K562 (cell line): ENCODE results near the gene TAS2R4. TPM values are rescaled to one million over a fixed set of nuclear protein-coding genes. Genes with fewer than 3 reads are reported as not detected.

Experiments used
- ADNP ChIP-seq: fragments of 200-800 bp; sonication (Bioruptor generic); IDR thresholded peaks from 2 replicates; pipeline ENCODE4 v1.6.1; 2016; ENCODE audit warnings: missing genetic modification characterization, missing compliant biosample characterization
- ARID3B ChIP-seq: fragments of 250-450 bp; sonication (Bioruptor Pico); IDR thresholded peaks from 2 replicates; pipeline ENCODE4 v1.4.0; 2020; ENCODE audit warnings: borderline replicate concordance
- BDP1 ChIP-seq: IDR thresholded peaks from 3 replicates; pipeline ENCODE4 v1.6.1; 2011; ENCODE audit not compliant: insufficient read length, insufficient read depth
- BRD9 ChIP-seq: fragments of 450-650 bp; IDR thresholded peaks from 2 replicates; pipeline ENCODE4 v1.6.1; 2018; ENCODE audit warnings: low read depth; ENCODE audit not compliant: partially characterized antibody
- DACH1 ChIP-seq: fragments of 450-650 bp; IDR thresholded peaks from 2 replicates; pipeline ENCODE4 v1.6.1; 2018; ENCODE audit not compliant: partially characterized antibody
- DMBX1 ChIP-seq: fragments of 250-450 bp; sonication (Bioruptor Pico); IDR thresholded peaks from 2 replicates; pipeline ENCODE4 v1.8.0; 2022; ENCODE audit warnings: inconsistent platforms, mild to moderate bottlenecking, moderate library complexity, borderline replicate concordance
- ESRRA ChIP-seq: fragments of 450-650 bp; IDR thresholded peaks from 2 replicates; pipeline ENCODE4 v1.6.1; 2014; ENCODE audit warnings: low read depth, mild to moderate bottlenecking, moderate library complexity, borderline replicate concordance
- GTF2E2 ChIP-seq: fragments of 200-800 bp; sonication (Bioruptor generic); IDR thresholded peaks from 2 replicates; pipeline ENCODE4 v1.6.1; 2016; ENCODE audit warnings: missing genetic modification characterization, missing compliant biosample characterization
- HDAC3 ChIP-seq: fragments of 450-650 bp; IDR thresholded peaks from 2 replicates; pipeline ENCODE4 v1.6.1; 2018; ENCODE audit warnings: borderline replicate concordance, mild to moderate bottlenecking, moderate library complexity; ENCODE audit not compliant: partially characterized antibody
- HSF4 ChIP-seq: fragments of 250-450 bp; sonication (Bioruptor Pico); IDR thresholded peaks from 2 replicates; pipeline ENCODE4 v2.1.2; 2022; ENCODE audit warnings: mild to moderate bottlenecking, moderate library complexity, borderline replicate concordance
- JUND ChIP-seq, 2 experiments: IDR thresholded peaks; 2 replicates in 1 of 2; 3 replicates in 1 of 2; pipeline ENCODE4 v1.6.1; 2011; ENCODE audit warnings: borderline replicate concordance in 2 of 2, low read depth in 2 of 2, low read length in 2 of 2, improper control_type of control experiment in 1 of 2, missing biosample characterization in 1 of 2, missing genetic modification characterization in 1 of 2, missing genetic modification reagents in 1 of 2
- KAT7 ChIP-seq: sonication (generic); formaldehyde crosslinking; IDR thresholded peaks from 2 replicates; pipeline ENCODE4 v1.8.0; 2022; ENCODE audit warnings: missing genetic modification reagents, mild to moderate bottlenecking, borderline replicate concordance
- MAZ ChIP-seq, 2 experiments: fragments of 450-650 bp in 1 of 2; sonication (generic) in 1 of 2; formaldehyde crosslinking; IDR thresholded peaks in 1 of 2; conservative IDR thresholded peaks in 1 of 2; 2 replicates each; pipeline versions ENCODE4 v1.4.0 to v1.5.0; 2020; ENCODE audit warnings: mild to moderate bottlenecking in 1 of 2, missing genetic modification reagents in 1 of 2
- MCM3 ChIP-seq: fragments of 450-650 bp; IDR thresholded peaks from 2 replicates; pipeline ENCODE4 v1.6.1; 2016
- NCOA2 ChIP-seq, 2 experiments: fragments of 450-650 bp; IDR thresholded peaks; 2 replicates each; pipeline ENCODE4 v1.6.1; 2018; ENCODE audit warnings: mild to moderate bottlenecking in 2 of 2, moderate library complexity in 1 of 2; ENCODE audit not compliant: partially characterized antibody in 2 of 2
- OTX1 ChIP-seq: fragments of 450-650 bp; formaldehyde crosslinking; IDR thresholded peaks from 2 replicates; pipeline ENCODE4 v1.4.0; 2022; ENCODE audit warnings: mild to moderate bottlenecking
- SIX5 ChIP-seq, 2 experiments: IDR thresholded peaks; 2 replicates each; pipeline ENCODE4 v1.6.1; 2011; ENCODE audit warnings: low read length in 2 of 2, borderline replicate concordance in 1 of 2, low read depth in 1 of 2, mild to moderate bottlenecking in 1 of 2, moderate library complexity in 1 of 2; ENCODE audit not compliant: insufficient read depth in 1 of 2
- SNRNP70 ChIP-seq: fragments of 200-400 bp; formaldehyde crosslinking; optimal IDR thresholded peaks from 2 replicates; pipeline ENCODE3; 2017; ENCODE audit warnings: low read depth, low read length
- STAG1 ChIP-seq: sonication (generic); formaldehyde crosslinking; IDR thresholded peaks from 2 replicates; pipeline ENCODE4 v1.5.0; 2020; ENCODE audit warnings: missing genetic modification reagents, borderline replicate concordance
- TEAD1 ChIP-seq, 2 experiments: fragments of 450-650 bp in 1 of 2; sonication (generic) in 1 of 2; formaldehyde crosslinking; IDR thresholded peaks; 2 replicates each; pipeline versions ENCODE4 v1.4.0 to v1.8.0; 2020 to 2022; ENCODE audit warnings: mild to moderate bottlenecking in 2 of 2, missing genetic modification reagents in 1 of 2
- TEAD4 ChIP-seq, 2 experiments: sonication (generic) in 1 of 2; formaldehyde crosslinking in 1 of 2; IDR thresholded peaks; 2 replicates each; pipeline versions ENCODE4 v1.6.1 to v1.8.0; 2012 to 2022; ENCODE audit warnings: borderline replicate concordance in 1 of 2, inconsistent platforms in 1 of 2, low read length in 1 of 2, mild to moderate bottlenecking in 1 of 2, missing genetic modification reagents in 1 of 2
- TGIF2 ChIP-seq: sonication (generic); formaldehyde crosslinking; IDR thresholded peaks from 2 replicates; pipeline ENCODE4 v1.8.1; 2022; ENCODE audit warnings: mild to moderate bottlenecking, missing genetic modification reagents, moderate library complexity
- THRA ChIP-seq: fragments of 450-650 bp; IDR thresholded peaks from 2 replicates; pipeline ENCODE4 v1.6.1; 2017; ENCODE audit warnings: mild to moderate bottlenecking, moderate library complexity
- ZNF77 ChIP-seq: fragments of 250-450 bp; sonication (Bioruptor Pico); IDR thresholded peaks from 2 replicates; pipeline ENCODE4 v1.5.0; 2020
- polyA plus RNA-seq, 8 experiments: library from polyadenylated mRNA; depleted of rRNA in 4 of 8; stranded (reverse) in 5 of 8; unstranded in 3 of 8; fragments of >200 nt; fragmentation: Nextera tagmentation in 2 of 8; fragmentation: Illumina TruSeq in 1 of 8; extraction: Ambion mirVana in 2 of 8; extraction: Trizol in 1 of 8; gene quantifications; 2 replicates each; pipeline versions ENCODE4 v1.2.1 to v1.2.3, GENCODE V29; 2011 to 2014; ENCODE audit warnings: inconsistent platforms in 1 of 8, missing spikeins in 1 of 8
- total RNA-seq, 7 experiments: library from RNA; depleted of rRNA in 6 of 7; stranded (reverse); fragments of >200 nt in 6 of 7; fragmentation: Illumina TruSeq in 2 of 7; extraction: Trizol in 2 of 7; gene quantifications; 2 replicates each; pipeline versions ENCODE4 v1.2.1 to v1.2.3, GENCODE V29; 2011 to 2021; ENCODE audit warnings: low replicate concordance in 1 of 7
- TF ChIP-seq, protein P1 (sequence below): fragments of 250-450 bp; sonication (Bioruptor Pico); IDR thresholded peaks from 2 replicates; pipeline ENCODE4 v1.5.1; 2021; ENCODE audit warnings: mild to moderate bottlenecking

TAS2R4 gene
- total and polyA plus RNA-seq, 9 of the 15 experiments (the other 6 are each of a cell fraction or from before 2014, with no cell fraction given): 0.04 to 2.1 (median 0.68) TPM

- TF ChIP-seq SIX5 (IDR thresholded peaks at IDR 0.05; ENCODE audit: borderline replicate concordance in 1 of 2, insufficient read depth in 1 of 2, low read depth in 1 of 2, low read length in 2 of 2) (no peak), ESRRA (no peak), TGIF2 (CRISPR knock-in tag) (no peak), MAZ (CRISPR knock-in tag; conservative IDR thresholded peaks at IDR 0.05 in 1 of 2, IDR thresholded peaks at IDR 0.05 in 1 of 2) (no peak; a peak in 1 of 4 replicates), MCM3 (no peak), SNRNP70 (no peak), ADNP (no peak), GTF2E2 (tag) (peak; percentile 82), BDP1 (no peak), DACH1 (no peak), BRD9 (peak; percentile 5), TEAD1 (CRISPR knock-in tag; IDR thresholded peaks at IDR 0.05) (no peak), ZNF77 (CRISPR knock-in tag) (no peak), ARID3B (CRISPR knock-in tag) (no peak), DMBX1 (CRISPR knock-in tag) (no peak), HDAC3 (no peak), OTX1 (no peak), NCOA2 (IDR thresholded peaks at IDR 0.05; ENCODE audit: partially characterized antibody in 2 of 2) (no peak), KAT7 (0 out of 2 replicates have a peak, but pooled peaks have one; percentile 22), TEAD4 (IDR thresholded peaks at IDR 0.05; ENCODE audit: low read length) (no peak), TEAD4 (CRISPR knock-in tag; IDR thresholded peaks at IDR 0.05; ENCODE audit: borderline replicate concordance) (no peak), HSF4 (no peak), JUND (IDR thresholded peaks at IDR 0.05; ENCODE audit: borderline replicate concordance, low read depth, low read length) (no peak), JUND (tag; IDR thresholded peaks at IDR 0.05; ENCODE audit: borderline replicate concordance, low read depth, low read length) (no peak), STAG1 (CRISPR knock-in tag) (no peak), THRA (no peak)
- TF ChIP-seq, protein P1, sequence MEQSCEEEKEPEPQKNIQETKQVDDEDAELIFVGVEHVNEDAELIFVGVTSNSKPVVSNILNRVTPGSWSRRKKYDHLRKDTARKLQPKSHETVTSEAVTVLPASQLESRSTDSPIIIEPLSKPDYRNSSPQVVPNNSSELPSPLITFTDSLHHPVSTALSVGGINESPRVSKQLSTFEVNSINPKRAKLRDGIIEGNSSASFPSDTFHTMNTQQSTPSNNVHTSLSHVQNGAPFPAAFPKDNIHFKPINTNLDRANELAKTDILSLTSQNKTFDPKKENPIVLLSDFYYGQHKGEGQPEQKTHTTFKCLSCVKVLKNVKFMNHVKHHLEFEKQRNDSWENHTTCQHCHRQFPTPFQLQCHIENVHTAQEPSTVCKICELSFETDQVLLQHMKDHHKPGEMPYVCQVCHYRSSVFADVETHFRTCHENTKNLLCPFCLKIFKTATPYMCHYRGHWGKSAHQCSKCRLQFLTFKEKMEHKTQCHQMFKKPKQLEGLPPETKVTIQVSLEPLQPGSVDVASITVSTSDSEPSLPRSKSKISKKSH (CRISPR knock-in tag): no peak
Measured at GRCh38 chr7:141738592-141739013, 37.9 kb upstream of the TAS2R4 start (continued).
